ELR (cell line): ENCODE results near the gene TP73.

Experiments used
- DNase-seq: peaks from one replicate; pipeline ENCODE4 v3.0.0-alpha.2; 2015; ENCODE audit warnings: low read depth

TP73 gene

DNA sequence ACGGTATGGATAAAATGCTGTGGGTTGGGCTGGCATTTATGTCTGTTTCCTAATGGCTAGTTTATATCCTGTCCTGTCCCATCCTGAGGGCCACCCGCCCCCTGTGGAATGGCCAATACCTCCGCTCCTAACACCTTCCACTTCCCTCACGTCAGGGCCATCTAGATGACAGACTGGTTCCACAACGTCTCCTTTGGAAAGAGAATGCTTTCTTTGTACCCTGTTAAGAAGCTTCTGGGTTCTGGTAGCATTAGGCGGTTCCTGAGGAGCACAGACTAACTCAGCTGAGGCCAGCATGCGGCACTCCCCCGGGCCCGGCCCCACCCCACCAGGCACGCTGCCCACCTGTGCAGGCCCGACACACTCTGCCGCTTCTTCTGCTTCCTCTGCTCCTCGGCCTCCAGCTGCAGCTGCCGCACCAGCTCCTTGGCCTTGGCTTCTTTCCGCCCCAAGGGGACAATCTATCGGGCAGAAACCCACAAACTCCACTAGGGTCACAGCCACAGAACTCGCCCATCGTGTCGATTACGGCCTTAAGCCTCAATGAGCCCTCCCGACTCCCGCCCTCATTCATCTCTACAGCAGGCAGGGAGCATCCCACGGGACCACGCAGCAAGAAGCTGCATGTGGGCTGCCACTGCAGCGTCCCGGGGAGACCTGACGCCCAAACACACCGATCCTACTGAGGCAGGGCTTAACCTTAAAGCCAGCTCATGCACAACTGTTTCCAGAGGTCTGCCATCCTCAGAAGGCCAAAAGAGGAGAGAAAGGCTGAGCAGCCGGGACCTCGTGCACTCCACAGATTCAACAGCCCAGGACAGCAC, 131.5 kb downstream of the TP73 start:
- DNase-seq, result no peak

DNA sequence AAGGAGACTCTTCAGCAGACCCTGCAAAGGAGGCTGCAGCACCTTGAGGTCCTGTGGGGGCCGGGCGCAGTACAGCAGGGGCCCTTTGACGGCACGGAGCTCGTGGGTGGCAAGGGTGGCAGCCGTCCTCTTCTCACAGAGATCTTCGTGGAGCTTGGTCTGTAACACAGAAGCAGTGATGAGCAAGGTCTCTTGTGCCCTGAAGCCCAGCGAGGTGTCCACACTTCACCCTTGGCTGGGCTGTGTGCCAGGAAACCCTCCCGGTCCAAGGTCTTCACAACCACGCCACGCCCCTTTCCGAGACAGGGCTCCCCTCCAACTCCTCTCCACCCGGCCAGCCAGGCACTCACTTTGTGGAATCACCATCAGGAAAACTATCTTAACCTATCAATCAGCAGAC, 132.7 kb downstream of the TP73 start:
- DNase-seq, result no peak

DNA sequence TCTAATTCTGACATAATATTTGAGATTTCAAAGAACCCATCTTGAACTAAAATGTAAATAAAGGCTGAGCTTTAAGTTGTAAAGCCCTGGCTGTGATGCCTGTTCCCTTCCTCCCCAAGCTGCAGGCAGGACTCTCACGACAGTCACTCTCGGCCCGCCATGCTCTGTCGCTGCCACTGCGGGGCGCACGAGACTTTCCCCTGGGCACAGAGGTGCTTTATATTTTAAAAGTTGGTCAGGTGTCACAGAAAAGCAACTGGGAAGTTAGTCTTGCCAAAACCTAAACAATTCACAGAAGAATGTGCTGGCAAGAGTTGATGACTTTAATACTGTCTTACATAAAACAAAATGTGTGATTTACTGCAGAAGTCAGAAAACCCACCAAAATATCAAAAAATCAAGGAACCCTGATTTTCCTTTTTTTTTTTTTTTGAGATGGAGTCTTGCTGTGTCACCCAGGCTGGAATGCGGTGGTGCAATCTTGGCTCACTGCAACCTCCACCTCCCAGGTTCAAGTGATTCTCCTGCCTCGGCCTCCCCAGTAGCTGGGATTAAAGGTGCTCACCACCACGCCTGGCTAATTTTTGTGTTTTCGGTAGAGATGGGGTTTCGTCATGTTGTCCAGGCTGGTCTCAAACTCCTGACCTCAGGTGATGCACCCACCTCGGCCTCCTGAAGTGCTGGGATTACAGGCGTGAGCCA, 133.3 kb downstream of the TP73 start:
- no peak for DNase-seq
